BLaER1 treated with 17β-estradiol and CSF1 and Interleukin-3, amounts not matched to agents 10 nM and 100 nM (cell line): Measurements from ENCODE around the gene PPP1R3E.

Experiments
- H3K27ac ChIP-seq, 11 experiments: shearing (Covaris generic); formaldehyde crosslinking; 2 replicates each; pipeline ENCODE4 v1.8.1; 2022
- H3K27me3 ChIP-seq, 11 experiments: shearing (Covaris generic); formaldehyde crosslinking; 2 replicates each; pipeline ENCODE4 v1.8.1; 2022
- H3K36me3 ChIP-seq, 11 experiments: shearing (Covaris generic); formaldehyde crosslinking; 2 replicates each; pipeline ENCODE4 v1.8.1; 2022
- H3K4me1 ChIP-seq, 10 experiments: shearing (Covaris generic); formaldehyde crosslinking; 2 replicates each; pipeline ENCODE4 v1.8.1; 2022
- H3K4me2 ChIP-seq, 11 experiments: shearing (Covaris generic); formaldehyde crosslinking; 2 replicates each; pipeline ENCODE4 v1.8.1; 2022
- H3K4me3 ChIP-seq, 10 experiments: shearing (Covaris generic); formaldehyde crosslinking; 2 replicates each; pipeline ENCODE4 v1.8.1; 2022
- H3K9ac ChIP-seq, 11 experiments: shearing (Covaris generic); formaldehyde crosslinking; 2 replicates each; pipeline ENCODE4 v1.8.1; 2022
- H3K9me3 ChIP-seq, 11 experiments: shearing (Covaris generic); formaldehyde crosslinking; replicated peaks in 1 of 11; 2 replicates each; pipeline ENCODE4 v1.8.1; 2022
- H4K20me1 ChIP-seq, 11 experiments: shearing (Covaris generic); formaldehyde crosslinking; 2 replicates each; pipeline ENCODE4 v1.8.1; 2022
- Cebpa-rat ChIP-seq, 11 experiments: shearing (Covaris generic); IDR thresholded peaks; 2 replicates each; pipeline ENCODE4 v1.8.1; 2022

PPP1R3E gene

GRCh38 chr14:23300687-23301223 is 1.9 kb downstream of the PPP1R3E start:
- no peaks in the 10 kb centered on the region for H4K20me1 ChIP-seq
- H3K9ac ChIP-seq, result peak overlapping the region; percentile 89 to 98 (median 95)
- no peaks in the 10 kb centered on the region for H3K9me3 ChIP-seq
- peak overlapping the region; percentile 86 to 99 (median 94) for H3K27ac ChIP-seq
- TF ChIP-seq Cebpa-rat (IDR thresholded peaks at IDR 0.05), result no peak
- peak overlapping the region; percentile 69 to 91 (median 82) for H3K4me3 ChIP-seq
- H3K4me1 ChIP-seq, result peaks cover 37 to 50% (median 46%) of the 10 kb centered on the region in 10 experiments
- no peaks in the 10 kb centered on the region for H3K27me3 ChIP-seq
- H3K4me2 ChIP-seq, result peak overlapping the region; percentile 80 to 98 (median 96)
- H3K36me3 ChIP-seq, result peaks cover 14 to 34% (median 21%) of the 10 kb centered on the region in 11 experiments; a peak in 17 of 22 replicates

DNA sequence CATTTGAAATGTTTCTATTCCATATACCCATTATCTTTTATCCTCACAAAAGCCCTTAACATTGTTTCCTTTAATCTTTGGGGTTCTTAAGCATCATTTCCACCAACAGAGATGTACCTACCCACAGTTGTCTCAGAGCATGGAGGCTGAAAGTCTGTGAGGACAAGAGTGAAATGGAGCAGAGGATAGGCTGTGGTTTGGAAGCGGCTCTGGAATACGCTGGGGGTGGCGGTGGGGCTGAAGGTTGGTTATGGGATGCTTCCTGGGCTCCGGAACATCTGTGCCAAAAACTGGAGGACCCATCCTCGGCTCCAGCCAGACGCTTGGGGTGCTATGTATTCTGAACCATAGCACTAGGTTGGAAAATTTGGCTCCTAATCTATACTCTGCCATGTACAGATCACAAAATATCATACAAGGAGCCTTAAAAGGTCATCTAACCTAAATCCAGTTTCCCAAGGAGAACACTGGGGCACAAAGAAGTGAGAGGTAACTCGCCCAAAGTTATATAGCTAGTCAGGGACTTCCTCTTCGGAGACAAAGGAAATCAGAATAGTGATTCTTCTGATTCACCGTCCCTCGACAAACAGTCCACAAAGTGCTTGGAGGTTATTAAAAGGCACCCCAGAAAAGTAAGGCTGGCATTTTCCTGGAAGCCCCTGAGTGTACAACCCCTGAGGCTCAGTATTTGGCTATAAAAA is 2.5 kb downstream of the PPP1R3E start:
- Histone ChIP-seq H3K9me3 (no peaks in the 10 kb centered on the region), H3K9ac (peak overlapping the region; percentile 89 to 98 (median 95)), H3K27ac (peak overlapping the region; percentile 86 to 99 (median 94)), H3K4me3 (peak overlapping the region; percentile 69 to 91 (median 82)), H3K27me3 (no peaks in the 10 kb centered on the region), H3K36me3 (peaks cover 14 to 34% (median 21%) of the 10 kb centered on the region in 11 experiments; a peak in 17 of 22 replicates), H3K4me2 (peak overlapping the region; percentile 80 to 98 (median 96)), H4K20me1 (no peaks in the 10 kb centered on the region), H3K4me1 (peaks cover 31 to 47% (median 41%) of the 10 kb centered on the region in 10 experiments)
- TF ChIP-seq Cebpa-rat (IDR thresholded peaks at IDR 0.05), result no peak

- no peak for TF ChIP-seq Cebpa-rat (IDR thresholded peaks at IDR 0.05)
- H3K4me2 ChIP-seq, result peak overlapping the region; percentile 80 to 98 (median 96)
- H3K9ac ChIP-seq, result peak overlapping the region; percentile 89 to 98 (median 95); a peak in 20 of 22 replicates
- peaks cover 14 to 34% (median 21%) of the 10 kb centered on the region in 11 experiments; a peak in 17 of 22 replicates for H3K36me3 ChIP-seq
- peak overlapping the region in 9 of 10 experiments; percentile 69 to 91 (median 84); a peak in 13 of 20 replicates for H3K4me3 ChIP-seq
- H3K4me1 ChIP-seq, result peaks cover 33 to 49% (median 44%) of the 10 kb centered on the region in 10 experiments
- no peaks in the 10 kb centered on the region for H4K20me1 ChIP-seq
- H3K27ac ChIP-seq, result peak overlapping the region in 9 of 11 experiments; percentile 86 to 99 (median 96); a peak in 16 of 22 replicates
- no peaks in the 10 kb centered on the region for H3K9me3 ChIP-seq
- no peaks in the 10 kb centered on the region for H3K27me3 ChIP-seq
Measured at GRCh38 chr14:23299211-23299957, 3.3 kb downstream of the PPP1R3E start.

GRCh38 chr14:23297611-23298277 is 4.9 kb downstream of the PPP1R3E start:
- peak overlapping the region in 5 of 11 experiments; percentile 6 to 96 (median 56); a peak in 10 of 22 replicates for H3K9ac ChIP-seq
- peak overlapping the region in 3 of 11 experiments; percentile 80 to 93 (median 92); a peak in 5 of 22 replicates for H3K4me2 ChIP-seq
- H3K27me3 ChIP-seq, result no peaks in the 10 kb centered on the region

GRCh38 chr14:23297096-23297495 is 5.6 kb downstream of the PPP1R3E start:
- Histone ChIP-seq H3K27ac (peak overlapping the region in 1 of 11 experiments; percentile 22; a peak in 1 of 22 replicates), H3K4me1 (peaks cover 22 to 41% (median 33%) of the 10 kb centered on the region in 10 experiments), H3K4me3 (no peak overlapping the region), H3K27me3 (no peaks in the 10 kb centered on the region), H3K4me2 (no peak overlapping the region), H4K20me1 (no peaks in the 10 kb centered on the region), H3K36me3 (peaks cover 14 to 34% (median 21%) of the 10 kb centered on the region in 11 experiments; a peak in 17 of 22 replicates), H3K9ac (peak overlapping the region in 2 of 11 experiments; percentile 56 to 96; a peak in 4 of 22 replicates), H3K9me3 (no peaks in the 10 kb centered on the region)
- TF ChIP-seq Cebpa-rat (IDR thresholded peaks at IDR 0.05), result no peak

More at GRCh38 chr14:23297611-23298277, 4.9 kb downstream of the PPP1R3E start:
- no peak for TF ChIP-seq Cebpa-rat (IDR thresholded peaks at IDR 0.05)
- Histone ChIP-seq H3K9me3 (no peaks in the 10 kb centered on the region), H3K4me3 (no peak overlapping the region), H3K4me1 (peaks cover 24 to 41% (median 35%) of the 10 kb centered on the region in 10 experiments), H3K27ac (peak overlapping the region in 3 of 11 experiments; percentile 13 to 99 (median 22); a peak in 3 of 22 replicates), H4K20me1 (no peaks in the 10 kb centered on the region), H3K36me3 (peaks cover 14 to 34% (median 21%) of the 10 kb centered on the region in 11 experiments; a peak in 17 of 22 replicates)

DNA sequence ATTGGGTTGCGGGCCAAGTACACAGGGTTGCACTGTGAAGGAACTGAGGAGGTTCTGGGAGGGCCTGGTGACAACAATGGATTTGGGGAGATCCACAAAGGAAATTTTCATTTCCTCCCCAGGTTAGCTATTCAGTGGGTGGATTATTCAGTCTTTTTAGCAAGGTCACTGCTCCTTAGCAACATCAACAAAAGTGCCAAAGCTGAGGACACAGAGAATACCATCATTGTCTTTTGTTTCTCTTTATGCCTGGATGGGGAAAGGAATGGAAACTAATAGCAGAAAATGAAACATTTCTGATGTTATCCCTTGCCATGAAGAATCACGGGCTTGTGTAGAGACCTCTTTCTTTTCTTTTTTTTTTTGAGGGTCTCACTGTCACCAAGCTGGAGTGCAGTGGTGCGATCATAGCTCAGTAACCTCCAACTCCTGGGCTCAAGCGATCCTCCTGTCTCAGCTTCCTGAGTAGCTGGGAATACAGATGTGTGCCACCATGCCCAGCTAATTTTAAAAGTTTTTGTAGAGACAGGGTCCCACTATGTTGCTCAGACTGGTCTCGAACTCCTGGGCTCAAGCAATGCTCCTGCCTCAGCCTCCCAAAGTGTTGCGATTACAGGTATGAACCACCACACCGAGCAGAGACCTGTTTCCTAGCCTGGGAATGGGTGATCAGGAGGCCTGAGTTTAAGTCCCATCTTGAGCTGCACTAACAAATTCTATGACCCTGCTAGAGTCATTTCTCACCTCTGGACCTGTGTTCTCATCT is 6.5 kb downstream of the PPP1R3E start:
- TF ChIP-seq Cebpa-rat (IDR thresholded peaks at IDR 0.05), result no peak
- no peak overlapping the region for H3K4me2 ChIP-seq
- H3K9ac ChIP-seq, result peak overlapping the region in 2 of 11 experiments; percentile 4 to 33; a peak in 1 of 22 replicates
- H3K4me1 ChIP-seq, result peaks cover 22 to 41% (median 33%) of the 10 kb centered on the region in 10 experiments
- H4K20me1 ChIP-seq, result no peaks in the 10 kb centered on the region
- H3K9me3 ChIP-seq, result no peaks in the 10 kb centered on the region
- H3K4me3 ChIP-seq, result no peak overlapping the region
- no peaks in the 10 kb centered on the region for H3K27me3 ChIP-seq
- peaks cover 14 to 34% (median 21%) of the 10 kb centered on the region in 11 experiments; a peak in 17 of 22 replicates for H3K36me3 ChIP-seq
- H3K27ac ChIP-seq, result no peak overlapping the region

DNA sequence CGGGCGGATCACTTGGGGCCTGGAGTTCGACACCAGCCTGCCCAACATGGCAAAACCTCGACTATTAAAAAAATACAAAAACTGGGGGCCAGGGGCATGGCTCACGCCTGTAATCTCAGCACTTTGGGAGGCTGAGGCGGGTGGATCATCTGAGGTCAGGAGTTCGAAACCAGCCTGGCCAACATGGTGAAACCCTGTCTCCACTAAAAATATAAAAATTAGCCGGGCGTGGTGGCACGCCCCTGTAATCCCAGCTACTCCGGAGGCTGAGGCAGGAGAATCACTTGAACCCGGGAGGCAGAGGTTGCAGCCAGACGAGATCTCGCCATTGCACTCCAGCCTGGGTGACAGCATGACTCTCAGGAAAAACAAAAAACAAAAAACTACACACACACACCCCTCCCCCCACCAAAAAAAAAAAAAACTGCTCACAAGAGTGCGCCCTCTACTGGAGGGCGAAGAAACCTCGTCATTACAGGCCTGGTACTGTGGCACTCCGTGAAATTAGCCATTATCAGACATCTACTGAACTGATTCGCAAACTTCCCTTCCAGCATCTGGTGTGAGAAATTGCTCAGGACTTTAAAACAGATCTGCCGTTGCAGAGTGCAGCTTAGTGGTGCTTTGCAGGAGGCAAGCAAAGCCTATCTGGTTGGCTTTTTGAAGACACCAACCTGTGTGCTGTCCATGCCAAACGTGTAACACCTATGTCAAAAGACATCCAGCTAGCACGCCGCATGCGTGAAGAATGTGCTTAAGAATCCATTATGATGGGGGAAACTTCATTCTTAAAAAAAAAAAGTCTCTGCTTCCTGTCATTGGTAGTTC is 7.7 kb downstream of the PPP1R3E start:
- Histone ChIP-seq H3K4me3 (no peak overlapping the region), H3K27ac (peak overlapping the region in 8 of 11 experiments; percentile 32 to 70 (median 53); a peak in 14 of 22 replicates), H3K36me3 (peaks cover 14 to 34% (median 21%) of the 10 kb centered on the region in 11 experiments; a peak in 17 of 22 replicates), H3K4me2 (peak overlapping the region in 9 of 11 experiments; percentile 10 to 61 (median 31); a peak in 11 of 22 replicates), H3K27me3 (no peaks in the 10 kb centered on the region), H3K9me3 (no peaks in the 10 kb centered on the region), H4K20me1 (no peaks in the 10 kb centered on the region), H3K9ac (peak overlapping the region in 5 of 11 experiments; percentile 16 to 47 (median 26); a peak in 4 of 22 replicates), H3K4me1 (peaks cover 16 to 41% (median 28%) of the 10 kb centered on the region in 10 experiments)
- TF ChIP-seq Cebpa-rat (IDR thresholded peaks at IDR 0.05), result no peak
